ENCODE measurements around the gene SCGB1A1. TPM values are rescaled to one million over a fixed set of nuclear protein-coding genes. Genes with fewer than 3 reads are reported as not detected.
A peak's percentile ranks its signal among the peaks of the same experiment; 100 is the strongest.

SCGB1A1 gene
- polyA plus RNA-seq, 3 donors = not detected

GRCh38 chr11:62401811-62402210 lies 17.0 kb upstream of the SCGB1A1 start:
- no peaks in the 10 kb centered on the region for H3K9me3 ChIP-seq (replicated peaks in 1 of 2; ENCODE audit: control insufficient read depth in 1 of 2, insufficient read depth in 1 of 2, low read length in 2 of 2)
- 48% methylated on average over 3 of the region's 7 CpGs for WGBS (ENCODE audit: insufficient coverage)
- peak overlapping the region in 1 of 2 donors; percentile 10 for H3K27ac ChIP-seq (ENCODE audit: low read depth in 1 of 2, low read length in 2 of 2)
- Mint-ChIP-seq H3K4me1 (peaks cover 39% of the 10 kb centered on the region), H3K9me3 (peaks cover 0 to 2% (median 0%) of the 10 kb centered on the region in 7 donors), H3K27ac (peak overlapping the region in 6 of 7 donors; percentile 13 to 76 (median 39)), H3K4me3 (peak overlapping the region; percentile 60 to 87), H3K36me3 (peaks cover 2 to 6% of the 10 kb centered on the region in 2 donors), H3K27me3 (ENCODE audit: low read depth in 3 of 3) (peaks cover 0 to 4% (median 1%) of the 10 kb centered on the region in 3 donors)
- H2AFZ ChIP-seq (ENCODE audit: insufficient read depth, low read depth, low read length, poor library complexity, severe bottlenecking) = peak overlapping the region; percentile 76
- H3K4me2 ChIP-seq (replicated peaks; ENCODE audit: extremely low read depth, low read length, poor library complexity, severe bottlenecking) = peak overlapping the region; percentile 52
- no peak for TF ChIP-seq CTCF (IDR thresholded peaks at IDR 0.05)
- peaks cover 23 to 33% of the 10 kb centered on the region in 2 donors for H3K4me1 ChIP-seq (ENCODE audit: control insufficient read depth in 1 of 2, insufficient read depth in 2 of 2, low read length in 2 of 2)
- no peaks in the 10 kb centered on the region for H3K27me3 ChIP-seq (ENCODE audit: control insufficient read depth in 2 of 2, insufficient read depth in 2 of 2, low read length in 2 of 2)
- H3K4me3 ChIP-seq (replicated peaks in 1 of 3; ENCODE audit: low read depth in 2 of 3, low read length in 3 of 3) = peak overlapping the region in 1 of 3 experiments; percentile 56
- H3K9ac ChIP-seq (ENCODE audit: insufficient read depth, low read length, poor library complexity, severe bottlenecking) = peak overlapping the region; percentile 31
- intact Hi-C loops (cut with micrococcal nuclease) = no loop called here
- DNase-seq = no peak
- no peaks in the 10 kb centered on the region for H4K20me1 ChIP-seq (ENCODE audit: insufficient read depth, low read length)
- H3K36me3 ChIP-seq (replicated peaks in 1 of 2; ENCODE audit: control insufficient read depth in 1 of 2, insufficient read depth in 2 of 2, low read length in 2 of 2) = no peaks in the 10 kb centered on the region
- no peaks in the 10 kb centered on the region for H3K79me2 ChIP-seq (ENCODE audit: insufficient read depth, low read length)

- H4K20me1 ChIP-seq (ENCODE audit: insufficient read depth, low read length) = no peaks in the 10 kb centered on the region
- H3K4me1 Mint-ChIP-seq = peaks cover 38% of the 10 kb centered on the region
- H3K4me2 ChIP-seq (replicated peaks; ENCODE audit: extremely low read depth, low read length, poor library complexity, severe bottlenecking) = peak overlapping the region; percentile 52
- H3K27ac Mint-ChIP-seq = peak overlapping the region in 6 of 7 donors; percentile 6 to 76 (median 39)
- no peaks in the 10 kb centered on the region for H3K9me3 ChIP-seq (replicated peaks in 1 of 2; ENCODE audit: control insufficient read depth in 1 of 2, insufficient read depth in 1 of 2, low read length in 2 of 2)
- H3K9me3 Mint-ChIP-seq = peaks cover 0 to 2% (median 0%) of the 10 kb centered on the region in 7 donors
- H3K27ac ChIP-seq (ENCODE audit: low read depth in 1 of 2, low read length in 2 of 2) = peak overlapping the region in 1 of 2 donors; percentile 10
- no peaks in the 10 kb centered on the region for H3K36me3 ChIP-seq (replicated peaks in 1 of 2; ENCODE audit: control insufficient read depth in 1 of 2, insufficient read depth in 2 of 2, low read length in 2 of 2)
- H3K79me2 ChIP-seq (ENCODE audit: insufficient read depth, low read length) = no peaks in the 10 kb centered on the region
- peak overlapping the region in 1 of 3 experiments; percentile 56 for H3K4me3 ChIP-seq (replicated peaks in 1 of 3; ENCODE audit: low read depth in 2 of 3, low read length in 3 of 3)
- H3K9ac ChIP-seq (ENCODE audit: insufficient read depth, low read length, poor library complexity, severe bottlenecking) = peak overlapping the region; percentile 31
- DNase-seq = peak; percentile 39 to 53 (median 46)
- WGBS (ENCODE audit: insufficient coverage) = 5% methylated on average over 12 of the region's 15 CpGs
- peaks cover 2 to 6% of the 10 kb centered on the region in 2 donors for H3K36me3 Mint-ChIP-seq
- intact Hi-C loops (cut with micrococcal nuclease) = no loop called here
- H2AFZ ChIP-seq (ENCODE audit: insufficient read depth, low read depth, low read length, poor library complexity, severe bottlenecking) = peak overlapping the region; percentile 76
- no peak for TF ChIP-seq CTCF (IDR thresholded peaks at IDR 0.05)
- H3K4me1 ChIP-seq (ENCODE audit: control insufficient read depth in 1 of 2, insufficient read depth in 2 of 2, low read length in 2 of 2) = peaks cover 23 to 33% of the 10 kb centered on the region in 2 donors
- H3K27me3 Mint-ChIP-seq (ENCODE audit: low read depth in 3 of 3) = peaks cover 0 to 3% (median 1%) of the 10 kb centered on the region in 3 donors
- peak overlapping the region; percentile 60 to 87 for H3K4me3 Mint-ChIP-seq
- no peaks in the 10 kb centered on the region for H3K27me3 ChIP-seq (ENCODE audit: control insufficient read depth in 2 of 2, insufficient read depth in 2 of 2, low read length in 2 of 2)
Observed at GRCh38 chr11:62402226-62402959, 16.4 kb upstream of the SCGB1A1 start.
